HG03045 (cell line): ENCODE measurements around the gene SLC6A15.

ENCODE experiments used
- ATAC-seq: cut with Tn5 transposase; IDR thresholded peaks from one replicate; pipeline ENCODE4 v1.9.1; 2021; ENCODE audit warnings: mild to moderate bottlenecking, moderate library complexity; ENCODE audit not compliant: unreplicated experiment

SLC6A15 gene

DNA sequence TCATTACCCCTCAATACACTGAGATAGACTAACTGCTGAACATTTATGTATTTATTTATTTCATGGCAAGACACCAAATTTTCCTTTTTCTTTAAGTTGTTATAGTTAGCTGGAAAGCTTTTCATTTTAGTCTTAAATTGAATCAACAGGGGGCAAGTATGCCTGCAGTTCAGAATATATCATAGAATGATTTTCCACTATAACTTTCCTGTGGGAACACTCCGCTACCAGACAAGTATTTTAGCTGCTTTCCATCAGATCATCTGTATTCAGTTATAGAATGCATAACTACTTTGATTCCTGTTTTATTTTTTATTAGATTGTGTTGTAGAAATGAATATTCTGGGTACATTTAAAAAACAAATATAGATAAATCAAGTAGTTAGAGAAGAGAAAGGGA lies 102.0 kb downstream of the SLC6A15 start:
- ATAC-seq, result no peak
